HG03196 (cell line): ENCODE results near the gene TSC22D2.
"Not testable (repeated sequence)": the region's sequence is repeated elsewhere in the genome, so short reads cannot be mapped to it uniquely, and the experiment has no call there.

Source experiments
- ATAC-seq: cut with Tn5 transposase; IDR thresholded peaks from one replicate; pipeline ENCODE4 v1.9.1; 2021; ENCODE audit not compliant: unreplicated experiment

The TSC22D2 gene

DNA sequence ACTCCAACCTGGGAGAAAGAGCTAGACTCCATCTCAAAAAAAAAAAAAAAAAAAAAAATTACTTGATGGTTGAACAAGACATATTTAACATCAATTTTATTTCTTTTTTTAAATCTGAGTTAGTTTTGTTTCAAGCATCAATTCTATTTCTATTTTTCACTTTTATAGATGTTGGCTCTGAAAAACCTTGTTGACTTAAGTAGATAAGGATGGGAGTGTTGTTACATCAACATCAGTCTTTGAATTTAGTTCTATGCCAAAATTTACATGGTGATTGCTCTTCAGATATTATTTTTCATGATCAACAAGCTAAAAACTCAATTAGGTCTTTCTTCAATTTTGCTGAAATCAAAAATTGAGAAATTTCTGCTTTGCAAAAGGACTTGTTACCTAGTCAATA is 71.3 kb downstream of the TSC22D2 start:
- ATAC-seq = no peak

DNA sequence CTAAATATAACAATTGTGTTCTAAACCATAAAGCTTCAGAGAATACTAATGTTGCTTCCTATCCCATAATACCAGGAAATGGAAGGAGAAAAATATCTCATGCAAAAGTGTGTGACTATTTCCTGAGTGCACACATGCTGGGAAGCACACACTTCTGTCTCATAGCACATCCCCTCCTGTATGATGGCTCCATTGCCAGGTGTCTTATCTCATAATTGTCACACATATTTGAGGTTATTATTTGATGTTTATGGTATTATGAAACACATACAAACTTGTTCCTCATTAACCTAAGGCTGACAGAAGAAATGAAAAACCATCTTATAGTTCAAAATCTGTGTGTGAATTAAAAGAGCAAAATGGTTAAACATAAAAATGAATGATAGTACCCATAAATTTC is 72.8 kb downstream of the TSC22D2 start:
- ATAC-seq = no peak

DNA sequence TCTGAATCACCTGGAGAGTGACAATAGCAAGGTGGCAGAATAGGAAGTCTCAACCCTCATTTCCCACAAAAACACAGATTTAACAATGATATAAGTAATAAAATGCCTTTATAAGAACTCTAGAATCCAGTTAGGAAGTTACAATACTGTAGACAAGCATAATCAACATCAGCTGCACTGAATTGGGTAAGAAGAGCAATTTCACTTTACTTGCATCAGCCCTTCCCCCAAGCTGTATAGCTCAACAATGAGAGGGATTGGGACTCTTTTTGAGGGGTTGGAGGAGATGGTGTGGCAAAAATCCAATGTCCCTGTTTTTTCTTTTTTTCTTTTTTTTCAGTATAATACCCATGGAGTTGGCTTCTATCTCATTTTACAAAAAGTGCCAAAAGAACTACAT is 75.1 kb downstream of the TSC22D2 start:
- ATAC-seq = no peak

DNA sequence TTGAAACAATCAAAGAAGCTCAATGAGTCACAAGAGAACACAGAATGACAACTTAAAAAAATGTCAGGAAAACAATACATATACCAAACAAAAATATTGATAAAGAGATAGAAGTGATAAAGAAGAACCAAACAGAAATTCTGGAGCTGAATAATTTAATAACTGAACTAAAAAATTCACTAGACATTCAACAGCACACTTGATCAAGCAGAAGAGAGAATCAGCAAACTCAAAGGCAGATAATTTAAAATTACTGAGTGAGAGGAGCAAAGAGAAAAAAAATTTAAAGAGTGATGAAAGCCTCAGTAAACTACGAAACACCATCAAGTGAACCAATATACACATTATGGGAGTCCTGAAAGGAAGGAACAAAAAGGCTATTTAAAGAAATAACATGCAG is 76.3 kb downstream of the TSC22D2 start:
- ATAC-seq = no peak

DNA sequence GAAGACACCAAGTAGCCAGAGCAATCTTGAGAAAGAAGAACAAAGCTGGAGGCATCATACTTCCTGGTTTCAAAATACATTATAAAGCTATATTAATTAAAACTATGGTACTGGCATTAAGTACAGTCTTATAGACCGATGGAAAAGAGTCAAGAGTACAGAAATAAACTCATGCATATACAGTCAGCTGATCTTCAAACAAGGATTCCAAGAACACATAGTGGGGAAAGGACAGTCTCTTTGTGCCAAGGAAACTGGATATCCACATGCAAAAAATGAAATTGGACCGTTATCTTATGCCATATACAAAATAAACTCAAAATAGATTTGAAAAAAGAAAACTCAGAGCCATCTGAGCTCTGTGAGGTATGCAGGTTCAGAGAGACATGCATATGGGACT is 80.8 kb downstream of the TSC22D2 start:
- no peak for ATAC-seq

DNA sequence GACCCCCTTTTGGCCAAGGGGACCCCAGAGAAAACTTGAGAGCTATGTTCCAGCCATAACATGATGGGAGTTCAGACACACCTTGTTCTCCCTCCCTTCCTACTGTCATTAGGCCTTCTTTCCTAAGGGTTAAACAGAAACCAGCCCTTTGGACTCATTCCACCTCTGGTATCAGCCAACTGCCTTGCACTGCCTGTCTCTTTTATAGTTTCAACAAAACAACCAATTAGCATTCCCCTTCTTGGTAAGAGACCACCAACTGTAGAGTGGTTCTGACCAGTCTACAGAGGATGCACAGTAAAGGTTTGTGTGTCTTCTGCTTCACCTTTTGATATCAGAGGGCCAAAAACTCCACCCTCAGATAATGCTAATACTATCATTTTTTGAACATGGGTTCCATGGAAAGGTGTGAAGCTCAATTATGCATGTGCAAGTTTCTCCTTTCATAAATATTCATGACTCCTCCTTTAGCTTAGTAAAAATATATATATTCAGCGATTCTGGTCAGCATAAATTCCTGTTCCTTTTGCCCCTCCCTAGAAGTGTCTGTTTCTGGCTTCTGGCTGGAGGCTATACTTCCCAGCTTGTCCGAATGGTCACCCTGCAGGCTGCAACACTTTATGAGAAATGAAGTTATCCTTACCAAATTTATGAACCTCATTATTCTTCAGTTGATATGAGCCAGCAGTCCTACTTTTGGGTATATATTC is 82.3 kb downstream of the TSC22D2 start:
- ATAC-seq = no peak

DNA sequence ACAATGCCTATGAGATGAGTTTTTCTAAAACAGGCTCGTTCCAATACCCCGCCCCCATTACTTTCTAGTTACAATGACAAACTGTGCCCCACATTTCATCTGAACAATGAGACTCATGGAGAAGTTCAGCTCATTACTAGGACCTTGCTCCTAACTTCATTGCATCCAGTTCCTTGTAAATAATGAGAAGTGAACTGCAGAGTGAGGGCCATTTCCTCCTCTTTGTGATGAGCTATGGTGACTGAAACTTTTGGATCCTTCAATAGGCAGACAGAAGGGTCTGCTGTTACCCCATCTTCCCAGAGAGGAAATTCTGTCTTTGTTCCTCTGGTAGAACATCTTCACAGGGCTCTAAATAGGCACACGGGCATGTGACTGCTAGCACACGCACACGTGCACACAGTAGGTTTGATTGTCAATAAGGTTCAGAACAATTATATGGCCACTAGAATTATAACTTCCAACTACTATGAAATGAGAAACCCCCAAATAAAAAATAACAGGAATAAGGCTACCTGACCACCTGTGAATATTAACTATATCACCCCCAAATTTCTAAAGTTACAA is 86.4 kb downstream of the TSC22D2 start:
- ATAC-seq = no peak

DNA sequence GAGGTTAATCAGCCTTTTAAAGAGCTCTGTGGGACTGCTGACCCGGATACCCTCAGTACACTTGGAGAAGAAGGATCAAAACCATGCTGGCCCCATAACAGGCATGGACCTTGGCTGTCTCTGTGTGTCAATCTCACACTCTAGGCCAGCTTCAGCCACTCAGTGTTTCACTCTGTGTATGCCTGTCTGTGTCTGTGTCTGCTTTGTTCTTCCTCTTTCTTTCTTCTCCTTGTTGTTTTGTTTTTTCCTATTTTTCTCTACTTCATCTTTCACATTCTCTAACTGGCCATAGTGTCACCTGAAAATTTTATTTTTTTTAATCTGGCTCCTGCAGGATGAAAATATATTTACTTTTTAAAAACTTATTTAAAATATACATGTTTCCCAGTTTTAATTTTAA is 87.1 kb downstream of the TSC22D2 start:
- ATAC-seq = no peak

DNA sequence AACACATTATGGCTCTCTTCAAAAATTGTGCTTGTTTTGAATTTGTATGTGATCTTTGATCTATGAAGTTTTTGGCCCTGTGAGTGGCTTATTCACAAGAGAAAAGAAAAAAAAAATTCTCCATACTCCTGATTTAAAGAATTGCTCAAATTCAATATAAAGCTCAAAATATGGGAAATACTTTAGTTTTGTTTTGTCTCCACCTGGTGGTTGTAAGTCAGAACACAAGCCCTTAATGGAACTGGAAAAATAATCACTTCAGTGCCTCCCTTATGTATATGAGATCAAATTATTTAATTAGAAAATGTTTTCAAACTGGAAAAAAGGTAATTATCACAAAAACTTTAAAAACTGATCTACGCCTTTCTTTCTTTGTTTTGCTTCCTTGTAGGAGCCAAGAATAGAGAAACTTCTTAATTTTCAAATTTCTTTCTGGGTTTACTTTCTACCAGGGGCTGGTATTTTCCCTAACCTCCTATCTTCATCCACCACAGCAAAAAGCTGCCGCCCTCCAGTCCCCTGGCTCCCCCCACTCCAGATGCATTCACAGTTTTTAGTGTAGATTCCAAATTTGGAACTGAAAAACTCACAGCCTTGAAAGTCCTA is 87.6 kb downstream of the TSC22D2 start:
- no peak for ATAC-seq

DNA sequence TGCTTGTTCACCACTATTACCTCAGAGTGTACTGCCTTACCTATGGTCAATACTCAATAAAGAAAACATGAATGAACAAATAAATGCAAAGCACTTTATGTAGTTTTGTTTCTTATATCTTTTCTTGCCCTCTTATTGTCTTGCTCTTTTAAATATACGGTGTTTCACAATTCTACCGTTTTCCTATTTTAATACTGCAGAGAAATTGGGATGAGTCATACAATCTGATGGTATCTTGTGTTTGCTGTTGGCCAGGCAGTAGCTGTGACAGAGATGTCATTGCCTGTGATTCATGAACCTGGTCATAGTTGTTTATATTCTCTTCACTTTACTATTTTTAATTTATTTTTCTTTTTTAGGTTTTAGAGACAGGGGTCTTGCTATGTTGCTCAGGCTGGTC is 89.9 kb downstream of the TSC22D2 start:
- no peak for ATAC-seq

DNA sequence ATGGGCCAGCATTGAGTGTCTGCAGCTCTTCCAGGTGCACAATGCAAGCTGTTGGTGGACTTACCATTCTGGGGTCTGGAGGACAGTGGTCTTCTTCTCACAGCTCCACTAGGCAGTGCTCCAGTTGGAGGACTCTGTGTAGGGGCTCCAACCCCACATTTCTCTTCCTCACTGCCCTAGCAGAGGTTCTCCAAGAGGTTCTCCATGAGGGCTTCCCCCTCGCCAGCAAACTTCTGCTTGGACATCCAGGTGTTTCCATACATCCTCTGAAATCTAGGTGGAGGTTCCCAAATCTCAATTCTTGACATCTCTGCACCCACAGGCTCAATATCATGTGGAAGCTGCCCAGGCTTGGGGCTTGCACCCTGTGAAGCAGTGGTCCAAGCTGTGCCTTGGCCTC is 92.9 kb downstream of the TSC22D2 start:
- not testable (repeated sequence) for ATAC-seq

DNA sequence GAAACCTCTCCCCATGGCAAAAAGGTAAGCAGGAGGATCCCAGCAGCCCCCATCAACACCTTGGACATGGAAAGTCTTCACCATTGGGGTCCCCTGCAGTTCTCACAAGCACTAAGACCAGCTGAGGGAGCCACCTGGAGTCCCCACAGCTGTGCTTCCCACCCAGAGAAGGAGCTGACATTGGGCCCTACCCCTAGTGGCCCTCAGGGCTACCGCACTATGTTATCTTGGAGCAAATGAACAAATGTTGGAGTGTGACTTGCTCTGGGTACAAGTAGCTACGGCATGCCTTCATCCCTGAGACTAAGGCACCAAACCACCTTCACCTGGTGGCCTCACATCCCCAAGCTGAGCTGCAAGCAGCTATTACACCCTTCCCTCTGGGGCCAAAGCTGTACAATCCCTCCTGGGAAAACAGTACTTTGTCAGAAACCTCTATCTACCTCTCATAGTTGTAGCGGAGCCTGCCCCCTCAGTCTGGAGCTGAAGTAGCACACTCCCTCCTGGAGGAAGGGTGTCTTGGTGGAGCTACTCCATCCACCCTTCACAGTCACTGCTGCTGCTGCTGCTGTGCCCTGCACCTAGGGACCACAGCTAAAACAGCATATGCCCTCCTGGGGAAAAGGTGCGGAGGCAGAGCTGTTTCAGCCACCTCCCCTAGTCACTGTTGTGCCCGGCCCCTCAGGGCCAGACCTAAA is 95.5 kb downstream of the TSC22D2 start:
- ATAC-seq = no peak

DNA sequence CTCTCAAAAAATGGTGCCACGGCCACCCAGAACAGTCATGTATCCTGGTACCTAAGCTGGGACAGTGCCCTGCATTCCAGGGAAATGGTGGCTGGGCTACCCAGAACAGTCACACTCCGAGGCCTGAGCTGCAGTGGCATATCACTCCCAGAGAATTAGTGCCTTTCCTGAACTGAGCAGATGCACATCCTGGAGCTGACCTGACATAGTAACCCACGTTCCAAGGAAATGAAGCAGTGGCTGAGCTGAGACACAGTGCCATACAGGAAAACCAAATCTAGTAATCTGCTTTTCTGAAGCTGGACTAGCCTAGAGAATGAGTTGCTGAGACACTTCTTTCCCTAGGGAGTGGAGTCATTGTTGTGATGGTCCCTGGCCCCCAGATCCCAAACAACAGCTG is 96.4 kb downstream of the TSC22D2 start:
- no peak for ATAC-seq

DNA sequence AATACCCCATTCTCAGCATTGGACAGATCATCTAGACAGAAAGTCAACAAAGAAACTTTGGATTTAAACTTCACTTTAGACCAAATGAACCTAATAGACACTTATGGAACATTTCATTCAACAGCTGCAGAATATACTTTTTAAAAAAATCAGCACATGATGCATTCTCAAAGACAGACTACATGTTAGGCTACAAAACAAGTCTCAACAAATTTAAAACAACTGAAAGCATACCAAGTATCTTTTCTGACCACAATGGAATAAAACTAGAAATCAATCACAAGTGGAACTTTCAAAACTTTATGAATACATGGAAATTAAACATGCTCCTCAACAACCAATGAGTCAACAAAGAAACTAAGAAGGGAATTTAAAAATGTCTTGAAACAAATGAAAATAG is 100.3 kb downstream of the TSC22D2 start:
- no peak for ATAC-seq

DNA sequence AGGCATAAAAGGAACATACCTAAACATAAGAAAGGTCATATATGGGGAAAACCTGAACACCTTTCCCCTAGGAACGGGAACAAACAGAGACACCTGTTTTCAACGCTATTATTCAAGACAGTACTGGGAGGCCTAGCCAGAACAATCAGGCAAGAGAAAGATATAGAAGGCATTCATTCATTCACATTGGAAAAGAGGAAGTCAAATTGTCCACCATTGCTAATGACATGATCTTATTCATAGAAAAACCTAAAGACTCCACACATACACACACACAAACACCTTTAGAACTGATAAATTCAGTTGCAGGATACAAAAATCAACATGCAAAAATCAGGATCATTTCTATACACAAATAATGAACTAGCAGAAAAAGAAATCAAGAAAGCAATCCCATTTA is 101.7 kb downstream of the TSC22D2 start:
- ATAC-seq = no peak

DNA sequence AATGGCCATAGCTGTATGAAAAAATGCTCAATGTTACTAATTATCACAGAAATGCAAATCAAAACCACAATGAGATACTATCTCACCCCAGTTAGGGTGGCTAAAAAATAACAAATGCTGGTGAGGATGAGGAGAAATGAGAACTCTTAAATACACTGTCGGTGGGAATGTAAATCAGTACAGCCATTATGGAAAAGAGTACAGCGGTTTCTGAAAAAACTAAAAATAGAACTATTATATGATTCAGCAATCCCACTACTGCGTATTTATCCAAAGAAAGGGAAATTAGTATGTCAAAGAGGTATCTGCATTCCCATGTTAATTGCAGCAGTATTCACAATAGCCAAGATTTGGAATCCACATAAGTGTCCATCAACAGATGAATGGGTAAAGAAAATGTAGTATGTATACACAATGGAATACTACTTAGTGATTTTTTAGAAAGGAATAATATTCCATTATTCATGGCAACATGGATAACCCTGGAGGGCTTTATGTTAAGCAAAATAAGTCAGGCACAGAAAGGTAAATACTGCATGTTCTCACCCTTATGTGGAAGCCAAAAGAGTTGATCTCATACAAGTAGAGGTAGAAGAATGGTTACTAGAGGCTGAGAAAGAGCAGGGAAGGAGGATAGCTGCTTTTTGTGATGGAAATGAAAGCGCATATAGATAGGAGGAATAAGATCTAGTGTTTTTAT is 103.2 kb downstream of the TSC22D2 start:
- ATAC-seq = no peak

DNA sequence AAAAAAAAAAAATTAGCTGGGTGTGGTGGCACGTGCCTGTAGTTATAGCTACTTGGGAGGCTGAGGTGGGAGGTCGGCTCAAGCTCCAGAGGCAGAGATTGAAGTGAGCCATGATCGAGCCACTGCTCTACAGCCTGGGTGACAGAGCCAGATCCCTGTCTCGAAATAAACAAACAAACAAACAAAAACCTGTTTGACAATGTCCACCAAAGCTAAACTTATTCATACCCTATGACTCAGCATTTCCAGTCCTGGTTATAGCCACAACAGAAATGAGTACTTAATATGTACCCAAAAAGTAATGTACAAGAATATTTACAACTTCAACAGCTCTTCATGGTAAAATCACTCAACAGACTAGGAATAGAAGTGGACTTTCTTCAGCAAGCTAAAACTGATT is 107.1 kb downstream of the TSC22D2 start:
- no peak for ATAC-seq
